Right lobe of liver (tissue), 6 donors: Measurements from ENCODE around the gene FGFBP1. TPM values are rescaled to one million over a fixed set of nuclear protein-coding genes. Genes with fewer than 3 reads are reported as not detected.
A peak's percentile ranks its signal among the peaks of the same experiment; 100 is the strongest.
"Not testable (repeated sequence)": the region's sequence is repeated elsewhere in the genome, so short reads cannot be mapped to it uniquely, and the experiment has no call there.

Source experiments
- ATAC-seq, 4 donors: fragments of 200-7000 bp; cut with Tn5 transposase; one replicate each; pipeline ENCODE4 v1.9.1; 2020; ENCODE audit warnings: mild to moderate bottlenecking in 4 of 4, moderate library complexity in 4 of 4
- DNase-seq, 3 donors: peaks; one replicate each; pipeline ENCODE4 v3.0.0-alpha.2; 2020
- H3K27ac ChIP-seq, 3 donors: fragments of 200-600 bp; one replicate each; pipeline ENCODE4 v1.8.0; 2022
- H3K27me3 ChIP-seq, 2 donors: fragments of 200-600 bp; one replicate each; pipeline ENCODE4 v1.8.0; 2022
- H3K36me3 ChIP-seq, 4 donors: fragments of 200-600 bp; sonication (generic) in 1 of 4; one replicate each; pipeline versions ENCODE4 v1.5.1 to v1.8.0; 2017 to 2022; ENCODE audit warnings: control low read depth in 1 of 4
- H3K4me1 ChIP-seq, 4 donors: fragments of 200-600 bp; sonication (generic) in 1 of 4; one replicate each; pipeline versions ENCODE4 v1.5.1 to v1.8.0; 2017 to 2022; ENCODE audit warnings: control low read depth in 1 of 4
- H3K4me3 ChIP-seq, 3 donors: fragments of 200-600 bp; one replicate each; pipeline ENCODE4 v1.8.0; 2022
- H3K9me3 ChIP-seq, 4 donors: fragments of 200-600 bp; sonication (generic) in 1 of 4; one replicate each; pipeline versions ENCODE4 v1.5.1 to v1.8.0; 2017 to 2022; ENCODE audit warnings: control low read depth in 1 of 4
- CTCF ChIP-seq, 4 donors: fragments of 200-600 bp in 3 of 4; fragments of 450-650 bp in 1 of 4; IDR thresholded peaks; one replicate each; pipeline versions ENCODE4 v1.5.1 to v1.8.0; 2016 to 2022; ENCODE audit warnings: antibody characterized with exemption in 4 of 4, mild to moderate bottlenecking in 2 of 4
- POLR2A ChIP-seq: fragments of 450-650 bp; IDR thresholded peaks from one replicate; pipeline ENCODE4 v1.6.1; 2017; ENCODE audit warnings: antibody characterized with exemption, mild to moderate bottlenecking
- WGBS: methylation state at CpG from one replicate; pipeline ENCODE4 v1.1.6; 2018; ENCODE audit warnings: low coverage, low lambda C conversion rate; ENCODE audit not compliant: insufficient coverage; ENCODE audit errors: missing lambda C conversion rate; 5-methylcytosine and 5-hydroxymethylcytosine counted together
- intact Hi-C, 2 donors: fragments of 100-400 bp; cut with DNase I; formaldehyde crosslinking; loops; one replicate each; pipeline versions ENCODE4 v1.11.2 to v1.14.1; 2022
- total RNA-seq, 6 experiments: library from RNA; depleted of rRNA in 2 of 6; stranded (reverse); fragments of >200 nt in 2 of 6; fragmentation: NEBNext Ultra II Directional in 3 of 6; extraction: Animal tissue kit (Norgen Biotek cat#: 25700) in 3 of 6; gene quantifications; one replicate each; pipeline versions ENCODE4 v1.1.0 to v1.2.4, GENCODE V29; 2016 to 2023
- donor health status: DM: no; HTN: yes; CAD: no.
- donor health status: DM: no; HTN: no; CAD: no.
- donor health status: DM: no; HTN: no; CAD: no.
- donor health status: DM: no; HTN: yes; CAD: no.
- donor health status: DM: no; HTN: yes; CAD: no.

Gene FGFBP1
- total RNA-seq, 6 experiments from 2014 or later = not detected

- Histone ChIP-seq H3K4me1 (no peaks in the 10 kb centered on the region), H3K27me3 (no peaks in the 10 kb centered on the region), H3K27ac (no peak overlapping the region), H3K36me3 (no peaks in the 10 kb centered on the region), H3K4me3 (no peak overlapping the region), H3K9me3 (no peaks in the 10 kb centered on the region)
- TF ChIP-seq CTCF (IDR thresholded peaks at IDR 0.05) = no peak
- no peak for TF ChIP-seq POLR2A
- ATAC-seq = peak in 1 of 4 donors; percentile 71
- intact Hi-C loops = no loop called here
- 53% methylated on average over 3 of the region's 4 CpGs for WGBS
- DNase-seq = peak in 1 of 3 donors; percentile 38
Measured at GRCh38 chr4:15920723-15921591, 17.6 kb downstream of the FGFBP1 start.

DNA sequence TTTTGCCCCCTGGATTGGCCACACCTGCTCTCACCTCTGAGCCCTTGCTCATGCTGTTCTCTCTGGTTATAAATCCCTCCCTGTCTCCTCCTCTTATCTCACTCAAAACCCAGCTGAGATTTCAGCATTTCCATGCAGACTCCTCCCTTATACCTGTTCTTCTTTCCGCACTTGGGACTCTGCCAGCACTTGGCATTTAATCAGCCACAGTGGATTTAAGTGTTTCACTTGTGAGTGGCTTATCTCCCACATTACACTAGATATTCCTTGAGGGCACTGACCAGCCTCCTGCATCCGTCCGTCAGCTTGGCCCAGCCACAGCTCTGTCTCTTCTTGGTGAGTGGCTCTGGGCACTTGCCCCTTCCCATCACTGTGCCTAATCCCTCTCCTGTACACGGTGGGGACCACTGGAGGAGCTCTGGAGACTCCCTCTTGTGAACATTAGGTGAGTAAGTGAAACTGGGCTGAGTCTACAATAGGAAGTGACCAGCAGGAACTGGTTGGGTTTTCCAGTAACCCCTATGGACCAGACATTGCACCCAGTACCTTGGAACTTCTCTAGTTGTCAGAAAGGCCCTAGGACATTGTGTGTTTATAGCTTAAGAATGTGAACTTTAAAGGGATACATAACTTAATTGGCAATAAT is 19.9 kb downstream of the FGFBP1 start:
- ATAC-seq (no peak), DNase-seq (no peak)
- WGBS = 28% methylated on average over 4 of the region's 4 CpGs
- Histone ChIP-seq H3K36me3 (no peaks in the 10 kb centered on the region), H3K27me3 (no peaks in the 10 kb centered on the region), H3K27ac (no peak overlapping the region), H3K4me1 (no peaks in the 10 kb centered on the region), H3K9me3 (no peaks in the 10 kb centered on the region), H3K4me3 (no peak overlapping the region)
- intact Hi-C loops = no loop called here
- TF ChIP-seq CTCF (IDR thresholded peaks at IDR 0.05) = no peak
- no peak for TF ChIP-seq POLR2A

DNA sequence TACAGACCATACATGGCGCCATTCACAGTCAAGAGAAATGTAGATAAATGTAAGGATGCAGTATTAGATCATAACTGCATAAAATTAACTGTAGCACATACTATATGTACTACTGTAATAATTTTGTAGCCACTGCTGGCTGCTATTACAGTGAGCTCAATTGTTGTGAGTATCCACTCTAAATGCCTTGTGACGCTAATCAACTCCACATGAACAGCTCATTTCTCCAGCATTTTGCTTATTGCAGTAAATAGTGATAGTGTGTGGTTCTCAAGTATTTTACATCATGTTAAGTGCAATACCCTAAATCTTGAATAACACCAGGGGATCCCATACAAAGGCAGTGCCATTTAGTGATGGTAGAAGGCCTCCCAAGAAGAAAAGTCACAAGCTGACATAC is 21.2 kb downstream of the FGFBP1 start:
- Histone ChIP-seq H3K36me3 (no peaks in the 10 kb centered on the region), H3K9me3 (no peaks in the 10 kb centered on the region), H3K4me3 (no peak overlapping the region), H3K27me3 (no peaks in the 10 kb centered on the region), H3K27ac (no peak overlapping the region), H3K4me1 (no peaks in the 10 kb centered on the region)
- no peak for TF ChIP-seq POLR2A
- no peak for TF ChIP-seq CTCF (IDR thresholded peaks at IDR 0.05)
- no peak for DNase-seq
- WGBS = 70% methylated on average over 2 of the region's 2 CpGs
- ATAC-seq = no peak
- intact Hi-C loops = no loop called here

GRCh38 chr4:15916358-15916757 is 22.2 kb downstream of the FGFBP1 start:
- intact Hi-C loops, H3K36me3 ChIP-seq, ATAC-seq, DNase-seq, H3K4me3 ChIP-seq, H3K9me3 ChIP-seq, H3K27me3 ChIP-seq, H3K27ac ChIP-seq, H3K4me1 ChIP-seq: not testable (repeated sequence)
- WGBS = no CpG with 5 or more reads among the region's 9 CpGs

GRCh38 chr4:15914736-15915135 is 23.8 kb downstream of the FGFBP1 start:
- H3K36me3 ChIP-seq = no peaks in the 10 kb centered on the region
- no peaks in the 10 kb centered on the region for H3K4me1 ChIP-seq
- H3K27ac ChIP-seq = no peak overlapping the region
- no peak overlapping the region for H3K4me3 ChIP-seq
- no peak for DNase-seq
- no peaks in the 10 kb centered on the region for H3K27me3 ChIP-seq
- no CpG with 5 or more reads among the region's 2 CpGs for WGBS
- TF ChIP-seq POLR2A = no peak
- no peak for TF ChIP-seq CTCF (IDR thresholded peaks at IDR 0.05)
- no peak for ATAC-seq
- intact Hi-C loops = no loop called here
- no peaks in the 10 kb centered on the region for H3K9me3 ChIP-seq
